Natural killer cell (primary cell): ENCODE results near the gene ULK4. TPM values are rescaled to one million over a fixed set of nuclear protein-coding genes. Genes with fewer than 3 reads are reported as not detected.

Experiments used
- ATAC-seq, 3 donors: fragments of 150-1000 bp in 2 of 3; fragments of 200-7000 bp in 1 of 3; cut with Tn5 transposase; 1 replicate in 1 of 3; 2 replicates in 2 of 3; pipeline ENCODE4 v1.10.0; 2021; ENCODE audit warnings: mild to moderate bottlenecking in 2 of 3, moderate library complexity in 2 of 3
- DNase-seq, 2 donors: peaks; one replicate each; pipeline versions ENCODE4 v3.0.0 to v3.0.0-alpha.2; 2013 to 2021; ENCODE audit warnings: mixed read lengths in 1 of 2
- H3K27ac ChIP-seq: one replicate; pipeline ENCODE4 v1.5.1; 2013; ENCODE audit warnings: mild to moderate bottlenecking, low read length
- H3K27me3 ChIP-seq: one replicate; pipeline ENCODE4 v1.6.1; 2013; ENCODE audit warnings: low read length; ENCODE audit not compliant: control insufficient read depth, insufficient read depth
- H3K36me3 ChIP-seq: one replicate; pipeline ENCODE4 v1.6.1; 2013; ENCODE audit warnings: low read length; ENCODE audit not compliant: control insufficient read depth, insufficient read depth
- H3K4me1 ChIP-seq: one replicate; pipeline ENCODE4 v1.6.1; 2013; ENCODE audit warnings: low read length; ENCODE audit not compliant: control insufficient read depth, insufficient read depth
- H3K4me3 ChIP-seq: one replicate; pipeline ENCODE4 v1.5.1; 2013; ENCODE audit warnings: low read length
- H3K9me3 ChIP-seq: one replicate; pipeline ENCODE4 v1.6.1; 2013; ENCODE audit warnings: low read length; ENCODE audit not compliant: control insufficient read depth, insufficient read depth
- H3K27ac Mint-ChIP-seq, 2 donors: one replicate each; pipeline ENCODE4 v1.8.0; 2022; ENCODE audit warnings: mild to moderate bottlenecking in 2 of 2, mixed read lengths in 2 of 2, moderate library complexity in 1 of 2
- H3K27me3 Mint-ChIP-seq, 2 donors: one replicate each; pipeline ENCODE4 v1.8.0; 2022; ENCODE audit warnings: low read depth in 2 of 2, mixed read lengths in 2 of 2
- H3K36me3 Mint-ChIP-seq: one replicate; pipeline ENCODE4 v1.8.0; 2022; ENCODE audit warnings: mixed read lengths
- H3K4me1 Mint-ChIP-seq, 2 donors: one replicate each; pipeline ENCODE4 v1.8.0; 2022; ENCODE audit warnings: mixed read lengths in 2 of 2
- H3K4me3 Mint-ChIP-seq: one replicate; pipeline ENCODE4 v1.8.0; 2022; ENCODE audit warnings: mild to moderate bottlenecking, moderate library complexity, mixed read lengths
- H3K9me3 Mint-ChIP-seq, 2 donors: one replicate each; pipeline ENCODE4 v1.8.0; 2022; ENCODE audit warnings: mixed read lengths in 2 of 2
- CTCF ChIP-seq: fragments of 200-600 bp; IDR thresholded peaks from one replicate; pipeline ENCODE4 v1.8.0; 2022; ENCODE audit warnings: antibody characterized with exemption
- WGBS: methylation state at CpG from one replicate; pipeline ENCODE4 v1.1.7; 2013; ENCODE audit warnings: missing lambda C conversion rate; ENCODE audit not compliant: insufficient coverage; 5-methylcytosine and 5-hydroxymethylcytosine counted together
- intact Hi-C: fragments of 100-400 bp; cut with micrococcal nuclease; formaldehyde crosslinking; loops from one replicate; pipeline ENCODE4 v1.14.2; 2022
- total RNA-seq, 4 donors: library from RNA; stranded (reverse); fragments of 120-200 nt in 1 of 4; gene quantifications; one replicate each; pipeline versions ENCODE4 v1.2.3 to v1.2.4, GENCODE V29; 2013 to 2022

The ULK4 gene
- total RNA-seq, 3 donors from 2014 or later (not counting 1 experiment from before 2014, with no cell fraction given) = 19.2 to 25.7 (median 21.2) TPM

GRCh38 chr3:41202075-41202833 is 759.6 kb downstream of the ULK4 start:
- Histone ChIP-seq H3K4me1 (peaks cover 12% of the 10 kb centered on the region), H3K36me3 (no peaks in the 10 kb centered on the region), H3K27me3 (no peaks in the 10 kb centered on the region), H3K9me3 (no peaks in the 10 kb centered on the region), H3K27ac (no peak overlapping the region), H3K4me3 (no peak overlapping the region)
- peak overlapping the region; percentile 95 for H3K4me3 Mint-ChIP-seq
- peaks cover 70 to 75% of the 10 kb centered on the region in 2 donors for H3K4me1 Mint-ChIP-seq
- no peak for TF ChIP-seq CTCF
- no peaks in the 10 kb centered on the region for H3K27me3 Mint-ChIP-seq
- WGBS = 63% methylated on average over 4 of the region's 5 CpGs
- intact Hi-C loops = no loop called here
- no peak for ATAC-seq
- no peaks in the 10 kb centered on the region for H3K36me3 Mint-ChIP-seq
- H3K27ac Mint-ChIP-seq = peak overlapping the region; percentile 70 to 87
- no peaks in the 10 kb centered on the region for H3K9me3 Mint-ChIP-seq
- DNase-seq = no peak

DNA sequence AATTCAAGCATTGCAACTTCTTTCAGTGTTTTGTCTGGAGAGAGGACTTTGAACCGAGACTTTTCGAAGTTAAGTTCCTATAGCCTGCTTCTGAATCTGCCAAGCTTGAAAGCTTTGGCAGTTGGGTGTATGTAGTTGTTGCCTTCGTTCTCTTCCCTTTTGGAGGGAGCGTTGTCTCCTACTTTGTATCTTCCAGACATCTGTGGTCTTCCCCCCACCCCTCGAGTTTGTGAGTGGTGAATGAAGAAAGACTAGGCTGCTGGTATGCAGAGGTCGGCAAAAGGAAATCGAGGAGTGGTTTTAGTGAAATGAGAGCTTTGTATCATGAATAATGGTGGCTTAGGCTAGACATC is 761.3 kb downstream of the ULK4 start:
- Histone ChIP-seq H3K36me3 (no peaks in the 10 kb centered on the region), H3K27me3 (no peaks in the 10 kb centered on the region), H3K27ac (peak overlapping the region; percentile 51), H3K4me1 (peaks cover 12% of the 10 kb centered on the region), H3K4me3 (peak overlapping the region; percentile 100), H3K9me3 (no peaks in the 10 kb centered on the region)
- peak overlapping the region; percentile 70 to 87 for H3K27ac Mint-ChIP-seq
- peaks cover 54 to 59% of the 10 kb centered on the region in 2 donors for H3K4me1 Mint-ChIP-seq
- peak in 1 of 2 donors; percentile 53 for DNase-seq
- no peaks in the 10 kb centered on the region for H3K36me3 Mint-ChIP-seq
- no peak for TF ChIP-seq CTCF
- no peaks in the 10 kb centered on the region for H3K9me3 Mint-ChIP-seq
- peaks cover 3 to 11% of the 10 kb centered on the region in 2 donors for H3K27me3 Mint-ChIP-seq
- ATAC-seq = no peak
- 0% methylated on average over 5 of the region's 7 CpGs for WGBS
- H3K4me3 Mint-ChIP-seq = peak overlapping the region; percentile 95
- intact Hi-C loops = no loop called here

DNA sequence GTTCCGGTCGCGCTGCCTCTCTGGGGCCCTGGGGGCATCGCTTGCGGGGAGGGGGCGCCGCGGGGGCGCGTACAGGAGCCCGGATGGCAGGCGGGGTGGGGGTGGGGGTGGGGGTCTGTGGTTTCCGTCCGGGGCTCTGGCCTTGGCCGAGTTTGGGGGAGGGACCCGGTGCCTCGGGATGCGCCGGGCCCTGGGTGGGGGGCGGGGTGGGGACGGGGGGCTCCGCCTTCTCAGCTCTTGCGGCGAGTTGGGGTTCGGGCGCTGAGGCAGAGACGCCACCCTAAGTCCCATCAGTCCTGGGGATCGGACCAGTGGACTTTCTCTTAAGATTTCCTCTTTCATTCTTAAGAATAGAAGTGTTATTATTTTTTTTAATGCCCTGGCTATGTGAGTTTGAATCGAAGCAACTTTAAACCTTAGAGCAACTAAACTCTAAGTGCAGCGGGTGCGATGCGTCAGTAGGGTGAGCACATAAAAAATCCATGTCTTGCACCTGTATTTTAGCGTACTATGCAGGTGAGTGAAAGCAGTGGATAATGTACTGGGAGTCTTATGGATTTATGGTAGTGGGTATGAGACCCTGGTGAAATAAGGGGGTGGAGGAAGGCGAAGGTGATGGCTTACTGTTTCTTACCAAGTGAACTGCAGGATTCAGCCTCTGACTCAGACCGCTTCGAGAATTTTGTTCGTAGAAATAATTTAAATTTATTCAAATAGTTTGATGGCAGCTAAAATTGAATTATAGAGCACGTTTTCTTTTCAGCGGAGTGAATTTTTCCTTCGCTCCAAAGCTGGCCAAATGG is 761.8 kb downstream of the ULK4 start:
- H3K4me1 ChIP-seq = peaks cover 8% of the 10 kb centered on the region
- WGBS = under 1% methylated on average over 36 of the region's 40 CpGs
- Mint-ChIP-seq H3K4me3 (peak overlapping the region; percentile 95), H3K36me3 (no peaks in the 10 kb centered on the region), H3K27me3 (peaks cover 3 to 17% of the 10 kb centered on the region in 2 donors), H3K9me3 (no peaks in the 10 kb centered on the region), H3K27ac (peak overlapping the region; percentile 70 to 87), H3K4me1 (peaks cover 51 to 55% of the 10 kb centered on the region in 2 donors)
- no peak for TF ChIP-seq CTCF
- H3K9me3 ChIP-seq = no peaks in the 10 kb centered on the region
- peak overlapping the region; percentile 99 for H3K27ac ChIP-seq
- intact Hi-C loops = loop anchor here (1.0 kb wide), 1 partner anchor 83 kb away; no protein-coding TSS in a partner anchor
- H3K4me3 ChIP-seq = peak overlapping the region; percentile 100
- no peaks in the 10 kb centered on the region for H3K27me3 ChIP-seq
- H3K36me3 ChIP-seq = no peaks in the 10 kb centered on the region
- peak; percentile 20 to 29 (median 21) for ATAC-seq
- DNase-seq = peak in 1 of 2 donors; percentile 66
